Caco-2 (cell line): ENCODE data around the gene ERBB4. TPM values are rescaled to one million over a fixed set of nuclear protein-coding genes. Genes with fewer than 3 reads are reported as not detected.

ENCODE experiments used
- BruUV-seq: library from RNA; stranded (reverse); fragments of 400-500 nt; replicated peaks from 2 replicates; lab custom pipeline; 2021; lab: Mats Ljungman, UMichigan
- CTCF ChIA-PET: fragments of 300-600 bp; sonication (Branson Sonifier 250); formaldehyde crosslinking; loops from one replicate; lab custom pipeline; 2022; ENCODE audit warnings: antibody characterized with exemption; lab: Charles Lee
- POLR2A ChIA-PET: fragments of 300-600 bp; sonication (Branson Sonifier 250); formaldehyde crosslinking; loops from one replicate; lab custom pipeline; 2022; ENCODE audit warnings: antibody characterized with exemption; lab: Charles Lee
- DNase-seq, 2 experiments: peaks; one replicate each; pipeline versions ENCODE4 v3.0.0 to v3.0.0-alpha.2; 2020 to 2022
- H3K27me3 ChIP-seq: replicated peaks from 2 replicates; pipeline ENCODE4 v1.6.0; 2011; ENCODE audit warnings: low read length; ENCODE audit not compliant: control insufficient read depth, insufficient read depth
- H3K36me3 ChIP-seq: 2 replicates; pipeline ENCODE4 v1.5.1; 2011; ENCODE audit warnings: low read length; ENCODE audit not compliant: control insufficient read depth, insufficient read depth
- H3K4me1 ChIP-seq: fragments of 250-450 bp; sonication (Bioruptor Pico); 2 replicates; pipeline ENCODE4 v1.5.1; 2020; ENCODE audit warnings: mild to moderate bottlenecking
- H3K4me3 ChIP-seq: 2 replicates; pipeline ENCODE4 v1.5.1; 2011; ENCODE audit warnings: low read depth, mild to moderate bottlenecking, control low read depth, low read length
- H3K9me3 ChIP-seq: fragments of 250-450 bp; sonication (Bioruptor Pico); 2 replicates; pipeline ENCODE4 v1.5.1; 2020; ENCODE audit warnings: mild to moderate bottlenecking, moderate library complexity
- H3K27ac Mint-ChIP-seq: one replicate; pipeline ENCODE4 v1.8.0; 2022; ENCODE audit warnings: mixed read lengths; ENCODE audit not compliant: unreplicated experiment
- H3K27me3 Mint-ChIP-seq: one replicate; pipeline ENCODE4 v1.8.0; 2022; ENCODE audit warnings: mixed read lengths; ENCODE audit not compliant: insufficient read depth, unreplicated experiment
- H3K36me3 Mint-ChIP-seq: one replicate; pipeline ENCODE4 v1.8.0; 2022; ENCODE audit warnings: mild to moderate bottlenecking, mixed read lengths; ENCODE audit not compliant: insufficient read depth, unreplicated experiment
- H3K4me1 Mint-ChIP-seq: one replicate; pipeline ENCODE4 v1.8.0; 2022; ENCODE audit warnings: low read depth, mixed read lengths; ENCODE audit not compliant: unreplicated experiment
- H3K4me3 Mint-ChIP-seq: one replicate; pipeline ENCODE4 v1.8.0; 2022; ENCODE audit warnings: mild to moderate bottlenecking, moderate library complexity, mixed read lengths; ENCODE audit not compliant: unreplicated experiment
- H3K9me3 Mint-ChIP-seq: one replicate; pipeline ENCODE4 v1.8.0; 2022; ENCODE audit warnings: mixed read lengths; ENCODE audit not compliant: unreplicated experiment
- CTCF ChIP-seq, 2 experiments: fragments of 200-600 bp in 1 of 2; IDR thresholded peaks; 1 replicate in 1 of 2; 2 replicates in 1 of 2; pipeline versions ENCODE4 v1.5.1 to v1.8.0; 2011 to 2022; ENCODE audit warnings: antibody characterized with exemption in 1 of 2, control low read depth in 1 of 2, inconsistent platforms in 1 of 2, low read depth in 1 of 2, low read length in 1 of 2, mild to moderate bottlenecking in 1 of 2, moderate library complexity in 1 of 2; ENCODE audit not compliant: insufficient read depth in 1 of 2, severe bottlenecking in 1 of 2, unreplicated experiment in 1 of 2
- intact Hi-C: fragments of 100-400 bp; cut with micrococcal nuclease; formaldehyde crosslinking; loops from one replicate; pipeline ENCODE4 v1.10.0; 2022; ENCODE audit not compliant: unreplicated experiment
- total RNA-seq: library from RNA; stranded (reverse); gene quantifications from 2 replicates; pipeline ENCODE4 v1.2.3, GENCODE V29; 2022

Gene ERBB4
- total RNA-seq, 1 experiment from 2014 or later = not detected

GRCh38 chr2:212276813-212277212 lies 261.8 kb downstream of the ERBB4 start:
- Histone ChIP-seq H3K27me3 (no peaks in the 10 kb centered on the region), H3K36me3 (no peaks in the 10 kb centered on the region), H3K4me1 (no peaks in the 10 kb centered on the region), H3K4me3 (no peak overlapping the region), H3K9me3 (no peaks in the 10 kb centered on the region)
- intact Hi-C loops = no loop called here
- no peaks in the 10 kb centered on the region for H3K27me3 Mint-ChIP-seq
- no TSS peak for BruUV-seq
- POLR2A ChIA-PET = no interaction called here
- no peaks in the 10 kb centered on the region for H3K4me1 Mint-ChIP-seq
- CTCF ChIA-PET = no interaction called here
- no peak overlapping the region for H3K4me3 Mint-ChIP-seq
- no peak overlapping the region for H3K27ac Mint-ChIP-seq
- no peaks in the 10 kb centered on the region for H3K9me3 Mint-ChIP-seq
- TF ChIP-seq CTCF (IDR thresholded peaks at IDR 0.05; ENCODE audit: insufficient read depth in 1 of 2, low read depth in 1 of 2, low read length in 1 of 2, severe bottlenecking in 1 of 2, unreplicated experiment in 1 of 2) = no peak
- no peak for DNase-seq
- no peaks in the 10 kb centered on the region for H3K36me3 Mint-ChIP-seq

GRCh38 chr2:212274215-212274614 lies 264.4 kb downstream of the ERBB4 start:
- intact Hi-C loops = no loop called here

GRCh38 chr2:212271583-212271982 lies 267.0 kb downstream of the ERBB4 start:
- no peaks in the 10 kb centered on the region for H3K27me3 ChIP-seq
- DNase-seq = no peak
- ChIA-PET CTCF (no interaction called here), POLR2A (no interaction called here)
- H3K36me3 ChIP-seq = no peaks in the 10 kb centered on the region
- H3K36me3 Mint-ChIP-seq = no peaks in the 10 kb centered on the region
- no peak for TF ChIP-seq CTCF (IDR thresholded peaks at IDR 0.05; ENCODE audit: insufficient read depth in 1 of 2, low read depth in 1 of 2, low read length in 1 of 2, severe bottlenecking in 1 of 2, unreplicated experiment in 1 of 2)
- no peaks in the 10 kb centered on the region for H3K9me3 ChIP-seq
- no peak overlapping the region for H3K4me3 ChIP-seq
- intact Hi-C loops = no loop called here
- H3K27ac Mint-ChIP-seq = no peak overlapping the region
- BruUV-seq = no TSS peak
- no peaks in the 10 kb centered on the region for H3K4me1 ChIP-seq
- no peaks in the 10 kb centered on the region for H3K9me3 Mint-ChIP-seq
- H3K27me3 Mint-ChIP-seq = no peaks in the 10 kb centered on the region
- H3K4me3 Mint-ChIP-seq = no peak overlapping the region
- no peaks in the 10 kb centered on the region for H3K4me1 Mint-ChIP-seq

More at GRCh38 chr2:212274215-212274614, 264.4 kb downstream of the ERBB4 start:
- TF ChIP-seq CTCF (IDR thresholded peaks at IDR 0.05; ENCODE audit: insufficient read depth in 1 of 2, low read depth in 1 of 2, low read length in 1 of 2, severe bottlenecking in 1 of 2, unreplicated experiment in 1 of 2) = no peak
- Mint-ChIP-seq H3K36me3 (no peaks in the 10 kb centered on the region), H3K27ac (no peak overlapping the region), H3K4me3 (no peak overlapping the region), H3K27me3 (no peaks in the 10 kb centered on the region), H3K4me1 (no peaks in the 10 kb centered on the region), H3K9me3 (no peaks in the 10 kb centered on the region)
- BruUV-seq = no TSS peak
- Histone ChIP-seq H3K9me3 (no peaks in the 10 kb centered on the region), H3K27me3 (no peaks in the 10 kb centered on the region), H3K4me3 (no peak overlapping the region), H3K4me1 (no peaks in the 10 kb centered on the region), H3K36me3 (no peaks in the 10 kb centered on the region)
- DNase-seq = no peak
- CTCF ChIA-PET = no interaction called here
- POLR2A ChIA-PET = no interaction called here
